Hepatocyte (in vitro differentiated cells): Measurements from ENCODE around the gene ULBP3.
"Not testable (repeated sequence)": the region's sequence is repeated elsewhere in the genome, so short reads cannot be mapped to it uniquely, and the experiment has no call there.

Experiments
- CTCF ChIP-seq: fragments of 200-600 bp; sonication (generic); IDR thresholded peaks from 2 replicates; pipeline ENCODE4 v1.5.1; 2016; ENCODE audit warnings: antibody characterized with exemption, mild to moderate bottlenecking; ENCODE audit not compliant: poor library complexity
- EZH2 ChIP-seq: fragments of 200-600 bp; sonication (generic); IDR thresholded peaks from 2 replicates; pipeline ENCODE4 v1.6.1; 2016; ENCODE audit warnings: antibody characterized with exemption, mild to moderate bottlenecking, borderline replicate concordance

- not testable (repeated sequence) for TF ChIP-seq CTCF, EZH2
These were observed 47.1 kb downstream of the ULBP3 start for GRCh38 chr6:150021870-150022269.
